DND-41 (cell line): Measurements from ENCODE around the gene MAN2B2.

ENCODE experiments used
- CTCF ChIP-seq: IDR thresholded peaks from 2 replicates; pipeline ENCODE4 v1.5.1; 2012; ENCODE audit warnings: borderline replicate concordance, low read length, moderate library complexity, mild to moderate bottlenecking; ENCODE audit not compliant: poor library complexity, severe bottlenecking; ENCODE audit errors: extremely low read depth
- EZH2 ChIP-seq: IDR thresholded peaks from 3 replicates; pipeline ENCODE4 v1.6.1; 2012; ENCODE audit warnings: borderline replicate concordance, low read depth, mild to moderate bottlenecking, moderate library complexity, low read length, inconsistent platforms; ENCODE audit not compliant: severe bottlenecking

GRCh38 chr4:6548882-6549230 lies 26.1 kb upstream of the MAN2B2 start:
- TF ChIP-seq CTCF (no peak), EZH2 (no peak)
